ENCODE measurements around the gene COMMD1.
A peak's percentile ranks its signal among the peaks of the same experiment; 100 is the strongest.
"Not testable (repeated sequence)": the region's sequence is repeated elsewhere in the genome, so short reads cannot be mapped to it uniquely, and the experiment has no call there.

COMMD1 gene

GRCh38 chr2:61905372-61906185 lies at the start of gene COMMD1:
TSS of gene COMMD1 (plus strand) at chr2:61905674. CDS start at chr2:61905679, 5 bp downstream.
- peak; percentile 9 to 91 (median 78) for DNase-seq

- DNase-seq = no peak
Observed at GRCh38 chr2:61857224-61857623, 48.2 kb upstream of the COMMD1 start.

DNA sequence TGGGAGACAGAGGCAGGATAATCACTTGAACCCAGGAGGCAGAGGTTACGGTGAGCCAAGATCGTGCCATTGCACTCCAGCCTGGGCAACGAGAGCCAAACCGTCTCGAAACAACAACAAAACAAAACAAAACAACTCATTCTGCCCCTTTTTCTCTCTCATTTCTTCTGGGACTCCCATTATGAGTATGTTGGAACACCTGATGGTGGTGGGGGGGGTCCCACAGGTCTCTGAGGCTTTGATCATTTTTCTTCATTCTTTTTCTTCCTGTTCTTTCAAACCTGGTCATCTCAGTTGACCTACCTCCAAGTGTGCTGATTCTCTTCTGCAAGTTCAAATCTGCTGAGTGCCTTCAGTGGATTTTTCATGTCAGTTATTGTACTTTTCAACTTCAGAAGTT lies 43.4 kb upstream of the COMMD1 start:
- no peak for DNase-seq

DNA sequence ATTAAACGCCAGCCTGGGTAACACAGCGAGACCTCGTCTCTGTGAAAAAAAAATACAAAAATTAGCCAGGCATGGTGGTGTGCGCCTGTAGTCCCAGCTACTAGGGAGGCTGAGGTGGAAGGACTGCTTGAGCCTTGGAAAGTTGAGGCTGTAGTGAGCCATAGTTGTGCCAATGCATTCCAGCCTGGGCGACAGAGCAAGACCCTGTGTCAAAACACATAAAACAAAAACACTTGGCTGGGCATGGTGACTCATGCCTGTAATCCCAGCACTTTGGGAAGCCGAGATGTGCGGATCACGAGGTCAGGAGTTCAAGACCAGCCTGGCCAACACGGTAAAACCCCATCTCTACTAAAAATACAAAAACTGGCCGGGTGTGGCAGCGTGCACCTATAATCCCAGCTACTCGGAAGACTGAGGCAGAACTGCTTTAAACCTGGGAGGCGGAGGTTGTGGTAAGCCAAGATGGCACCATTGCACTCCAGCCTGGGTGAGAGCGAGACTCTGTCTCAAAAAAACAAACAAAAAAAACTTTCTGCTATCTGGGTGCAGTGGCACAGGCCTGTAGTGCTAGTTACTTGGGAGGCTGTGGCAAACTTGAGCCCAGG lies 38.9 kb upstream of the COMMD1 start:
- not testable (repeated sequence) for DNase-seq

DNA sequence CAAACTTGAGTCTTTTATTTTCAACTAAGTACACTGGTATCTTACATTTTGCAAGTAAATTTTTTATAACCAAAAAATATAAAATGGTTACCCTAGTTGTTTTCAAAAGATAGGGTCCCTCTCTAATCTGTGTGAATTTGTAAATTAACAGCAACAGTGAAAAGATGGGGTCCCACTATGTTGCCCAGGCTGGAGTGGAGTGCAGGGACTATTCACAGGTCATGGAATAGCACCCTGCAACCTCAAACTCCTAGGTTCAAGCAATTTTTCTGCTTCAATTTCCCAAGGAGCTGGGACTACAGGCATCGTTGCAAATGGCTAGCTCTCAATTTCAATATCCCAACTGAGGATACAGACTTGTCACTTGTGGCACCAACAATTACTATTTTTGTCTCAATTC lies 29.1 kb upstream of the COMMD1 start:
- no peak for DNase-seq

- DNase-seq = no peak
Observed at GRCh38 chr2:61877571-61878245, 27.8 kb upstream of the COMMD1 start.

- DNase-seq = no peak
Observed at GRCh38 chr2:61878761-61879160, 26.7 kb upstream of the COMMD1 start.

GRCh38 chr2:61879351-61879750 lies 26.1 kb upstream of the COMMD1 start:
- DNase-seq = not testable (repeated sequence)

DNA sequence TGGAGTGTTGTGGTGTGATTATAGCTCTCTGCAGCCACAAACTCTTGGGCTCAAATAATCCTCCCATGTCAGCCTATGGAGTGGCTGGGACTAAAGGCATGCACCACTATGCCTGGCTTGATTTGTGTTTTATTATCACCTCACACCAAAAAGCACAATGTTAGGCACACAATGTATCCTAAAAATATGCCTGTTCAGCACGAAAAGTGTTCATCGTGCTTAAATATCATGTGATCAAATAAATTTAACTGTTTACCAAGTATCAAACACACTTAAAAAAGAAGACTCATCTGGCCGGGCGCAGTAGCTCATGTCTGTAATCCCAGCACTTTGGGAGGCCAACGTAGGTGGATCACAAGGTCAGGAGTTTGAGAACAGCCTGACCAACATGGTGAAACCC lies 22.6 kb upstream of the COMMD1 start:
- DNase-seq = no peak

- DNase-seq = no peak
Observed at GRCh38 chr2:61885896-61886603, 19.4 kb upstream of the COMMD1 start.

- DNase-seq = peak in 16 of 56 donors; percentile 5 to 59 (median 34)
Observed at GRCh38 chr2:61887717-61888266, 17.7 kb upstream of the COMMD1 start.

GRCh38 chr2:61888267-61889055 lies 17.0 kb upstream of the COMMD1 start, which contains the start of gene CCT4:
TSS of gene CCT4 (minus strand) at chr2:61888656. CDS start at chr2:61888507, 149 bp downstream.
- DNase-seq = peak in 54 of 56 donors; percentile 40 to 97 (median 86)

DNA sequence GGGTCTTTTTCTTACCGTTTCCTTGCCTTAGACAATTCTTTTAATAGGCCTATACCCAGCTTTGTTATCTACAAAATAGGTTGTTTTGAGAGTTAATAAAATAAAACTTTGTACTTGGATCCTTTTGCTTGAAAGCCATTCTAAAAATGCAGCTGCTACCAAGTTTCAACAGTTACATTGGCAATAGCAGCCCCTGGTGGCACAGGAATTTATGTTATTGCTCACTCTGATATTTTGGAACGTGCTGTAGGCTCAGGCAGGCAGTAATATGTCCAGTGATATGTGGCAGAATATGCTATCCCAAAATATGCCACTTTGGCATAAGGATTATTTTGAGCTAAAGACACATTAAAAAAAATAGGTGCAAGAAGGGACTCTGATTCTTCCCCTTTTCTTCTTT lies 6.7 kb upstream of the COMMD1 start:
- peak in 3 of 56 donors; percentile 3 to 30 (median 8) for DNase-seq

DNA sequence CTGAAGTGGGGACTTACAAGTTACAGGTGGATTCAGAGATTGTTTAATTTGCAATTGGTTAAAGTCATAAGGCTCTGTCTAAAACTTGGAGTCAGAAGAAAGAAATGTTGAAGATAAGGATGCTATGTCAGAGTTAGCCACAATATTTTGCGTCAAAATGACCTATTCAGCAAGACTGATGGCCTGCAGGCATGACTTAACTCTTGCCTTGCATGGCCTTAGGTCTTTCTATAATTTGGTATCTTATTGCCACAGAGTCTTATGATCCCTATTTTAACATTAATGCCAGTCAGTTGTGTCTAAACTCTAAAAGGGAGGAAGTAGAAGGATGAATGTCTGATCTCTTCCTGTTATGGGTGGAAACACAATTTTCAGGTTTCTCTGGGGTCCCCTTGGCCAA lies 5.2 kb upstream of the COMMD1 start:
- no peak for DNase-seq

- DNase-seq = no peak
Observed at GRCh38 chr2:61906186-61906470, 654 bp downstream of the COMMD1 start.

DNA sequence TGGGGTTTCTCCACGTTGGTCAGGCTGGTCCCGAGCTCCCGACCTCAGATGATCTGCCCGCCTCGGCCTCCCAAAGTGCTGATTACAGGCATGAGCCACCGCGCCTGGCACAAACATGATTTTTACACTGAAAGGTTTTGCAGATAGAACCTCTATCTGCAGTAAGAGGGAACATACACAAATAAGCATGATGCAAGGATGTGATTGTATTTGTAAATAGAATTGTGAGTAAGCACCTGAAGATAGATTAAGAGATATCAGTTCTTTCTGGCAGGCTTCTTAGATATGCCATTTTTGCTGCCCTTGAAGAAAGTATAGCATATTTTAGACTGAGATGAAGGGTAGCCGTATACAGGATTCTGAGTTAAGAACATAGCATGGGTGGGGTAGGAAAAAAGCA lies 3.6 kb downstream of the COMMD1 start:
- no peak for DNase-seq

DNA sequence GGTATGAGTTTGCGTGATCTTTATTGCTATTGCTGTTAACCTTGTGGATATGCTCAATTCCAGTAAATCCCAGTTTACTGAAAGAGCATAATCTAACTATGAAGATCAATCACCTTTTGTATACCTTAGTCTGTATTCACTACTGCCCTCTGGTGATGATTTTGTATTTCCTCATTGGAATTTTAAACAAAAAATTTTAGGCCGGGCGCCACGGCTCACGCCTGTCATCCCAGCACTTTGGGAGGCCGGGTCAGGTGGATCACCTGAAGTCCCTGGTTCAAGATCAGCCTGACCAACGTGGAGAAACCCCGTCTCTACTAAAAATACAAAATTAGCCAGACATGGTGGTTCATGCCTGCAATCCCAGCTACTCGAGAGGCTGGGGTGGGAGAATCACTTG lies 5.1 kb downstream of the COMMD1 start:
- no peak for DNase-seq

DNA sequence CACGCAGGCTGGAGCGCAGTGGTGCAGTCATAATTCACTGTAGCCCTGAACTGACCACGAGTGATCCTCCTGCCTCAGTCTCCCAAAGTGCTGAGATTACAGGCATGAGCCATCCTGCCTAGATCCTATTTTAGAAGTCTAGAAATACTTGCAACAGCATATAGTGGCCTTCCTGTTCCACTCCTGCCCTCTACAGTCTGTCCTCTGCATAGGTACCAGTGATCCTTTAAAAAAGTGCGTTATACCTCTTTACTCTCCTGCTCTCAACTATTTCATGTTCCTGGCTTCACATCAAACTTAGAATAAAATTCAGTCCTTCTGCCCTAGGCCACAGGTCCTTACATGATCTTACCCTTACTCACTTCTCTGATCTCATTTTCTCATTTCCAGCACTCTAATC lies 6.0 kb downstream of the COMMD1 start:
- no peak for DNase-seq

GRCh38 chr2:61914794-61915193 lies 9.3 kb downstream of the COMMD1 start:
- not testable (repeated sequence) for DNase-seq

- DNase-seq = no peak
Observed at GRCh38 chr2:61920548-61920947, 15.1 kb downstream of the COMMD1 start.

GRCh38 chr2:61922714-61923113 lies 17.2 kb downstream of the COMMD1 start:
- DNase-seq = no peak

All from nucleus accumbens (tissue), 56 donors.